H9 (cell line): ENCODE results near the gene BEND7. TPM values are rescaled to one million over a fixed set of nuclear protein-coding genes. Genes with fewer than 3 reads are reported as not detected.

ENCODE experiments used
- DNase-seq: peaks from one replicate; pipeline ENCODE4 v3.0.0-alpha.2; 2017
- H2AFZ ChIP-seq: one replicate; pipeline ENCODE4 v1.6.1; 2013; ENCODE audit warnings: mild to moderate bottlenecking, low read length, control low read depth, moderate library complexity
- H2AK5ac ChIP-seq: 2 replicates; pipeline ENCODE4 v1.6.1; 2013; ENCODE audit warnings: low read length, control low read depth, mixed read lengths; ENCODE audit not compliant: insufficient read length
- H2BK120ac ChIP-seq: one replicate; pipeline ENCODE4 v1.6.1; 2013; ENCODE audit warnings: low read depth, mild to moderate bottlenecking, low read length, control low read depth, inconsistent platforms; ENCODE audit not compliant: poor library complexity, severe bottlenecking
- H2BK12ac ChIP-seq: 2 replicates; pipeline ENCODE4 v1.6.1; 2013; ENCODE audit warnings: low read length, control low read depth, mixed read lengths, low read depth; ENCODE audit not compliant: insufficient read length
- H2BK15ac ChIP-seq: 2 replicates; pipeline ENCODE4 v1.6.1; 2013; ENCODE audit warnings: low read depth, low read length, control low read depth
- H2BK20ac ChIP-seq: one replicate; pipeline ENCODE4 v1.6.1; 2013; ENCODE audit warnings: low read depth, mild to moderate bottlenecking, low read length, control low read depth, inconsistent platforms; ENCODE audit not compliant: poor library complexity, severe bottlenecking
- H2BK5ac ChIP-seq: 2 replicates; pipeline ENCODE4 v1.6.1; 2013; ENCODE audit warnings: low read length, control low read depth, mixed read lengths; ENCODE audit not compliant: insufficient read length
- H3K14ac ChIP-seq: 2 replicates; pipeline ENCODE4 v1.6.1; 2013; ENCODE audit warnings: low read length, control low read depth; ENCODE audit not compliant: insufficient read depth
- H3K18ac ChIP-seq: 2 replicates; pipeline ENCODE4 v1.6.1; 2013; ENCODE audit warnings: low read depth, mild to moderate bottlenecking, mixed read lengths, low read length, control low read depth; ENCODE audit not compliant: insufficient read length
- H3K23ac ChIP-seq: 2 replicates; pipeline ENCODE4 v1.6.1; 2013; ENCODE audit warnings: low read length, control low read depth, mixed read lengths, low read depth; ENCODE audit not compliant: insufficient read length
- H3K23me2 ChIP-seq: 2 replicates; pipeline ENCODE4 v1.6.1; 2013; ENCODE audit warnings: low read depth, mild to moderate bottlenecking, mixed read lengths, low read length, control low read depth; ENCODE audit not compliant: insufficient read length, poor library complexity, severe bottlenecking
- H3K27ac ChIP-seq: 2 replicates; pipeline ENCODE4 v1.5.1; 2013; ENCODE audit warnings: low read length, control low read depth, mixed read lengths, low read depth; ENCODE audit not compliant: insufficient read length
- H3K27me3 ChIP-seq: 2 replicates; pipeline ENCODE4 v1.6.1; 2013; ENCODE audit warnings: low read length, control low read depth, inconsistent platforms; ENCODE audit not compliant: insufficient read depth
- H3K4ac ChIP-seq: 2 replicates; pipeline ENCODE4 v1.6.1; 2013; ENCODE audit warnings: low read depth, mild to moderate bottlenecking, control low read depth, inconsistent platforms, low read length, moderate library complexity
- H3K4me1 ChIP-seq: 2 replicates; pipeline ENCODE4 v1.6.1; 2013; ENCODE audit warnings: low read length, control low read depth, inconsistent platforms; ENCODE audit not compliant: insufficient read depth
- H3K4me2 ChIP-seq: 2 replicates; pipeline ENCODE4 v1.6.1; 2013; ENCODE audit warnings: low read length, control low read depth, mixed read lengths; ENCODE audit not compliant: insufficient read length, insufficient read depth
- H3K56ac ChIP-seq: 2 replicates; pipeline ENCODE4 v1.6.1; 2013; ENCODE audit warnings: low read depth, mild to moderate bottlenecking, mixed read lengths, low read length, control low read depth; ENCODE audit not compliant: insufficient read length
- H3K79me1 ChIP-seq: 2 replicates; pipeline ENCODE4 v1.6.1; 2013; ENCODE audit warnings: low read depth, mild to moderate bottlenecking, moderate library complexity, low read length, control low read depth, inconsistent platforms; ENCODE audit not compliant: insufficient read depth, poor library complexity, severe bottlenecking
- H3K79me2 ChIP-seq: 2 replicates; pipeline ENCODE4 v1.6.1; 2013; ENCODE audit warnings: low read length, control low read depth, inconsistent platforms; ENCODE audit not compliant: insufficient read depth
- H3K9ac ChIP-seq: 2 replicates; pipeline ENCODE4 v1.6.1; 2013; ENCODE audit warnings: low read length, control low read depth, mixed read lengths; ENCODE audit not compliant: insufficient read length; ENCODE audit errors: extremely low read depth
- H3K9me3 ChIP-seq: one replicate; pipeline ENCODE4 v1.6.1; 2013; ENCODE audit warnings: low read depth, low read length, inconsistent platforms; ENCODE audit not compliant: control insufficient read depth
- H3T11ph ChIP-seq: one replicate; pipeline ENCODE4 v1.6.1; 2013; ENCODE audit warnings: mild to moderate bottlenecking, low read length, control low read depth, inconsistent platforms
- H4K20me1 ChIP-seq: one replicate; pipeline ENCODE4 v1.6.1; 2013; ENCODE audit not compliant: control insufficient read depth, insufficient read length, insufficient read depth
- H4K5ac ChIP-seq: 2 replicates; pipeline ENCODE4 v1.6.1; 2013; ENCODE audit warnings: low read depth, mild to moderate bottlenecking, mixed read lengths, low read length, control low read depth; ENCODE audit not compliant: insufficient read length
- H4K8ac ChIP-seq: replicated peaks from 2 replicates; pipeline ENCODE4 v1.6.1; 2013; ENCODE audit warnings: low read length, control low read depth, mixed read lengths, low read depth; ENCODE audit not compliant: insufficient read length
- H4K91ac ChIP-seq: 2 replicates; pipeline ENCODE4 v1.6.1; 2013; ENCODE audit warnings: low read depth, mild to moderate bottlenecking, moderate library complexity, mixed read lengths, low read length, control low read depth; ENCODE audit not compliant: insufficient read length
- H3K27ac Mint-ChIP-seq, 3 experiments: 2 replicates in 2 of 3; 3 replicates in 1 of 3; pipeline ENCODE4 v1.8.0; 2020 to 2021; ENCODE audit warnings: mixed read lengths in 3 of 3, mild to moderate bottlenecking in 1 of 3, moderate library complexity in 1 of 3
- H3K27me3 Mint-ChIP-seq: 2 replicates; pipeline ENCODE4 v1.8.0; 2021; ENCODE audit warnings: low read depth, mild to moderate bottlenecking, moderate library complexity, mixed read lengths
- H3K36me3 Mint-ChIP-seq, 3 experiments: 2 replicates in 2 of 3; 3 replicates in 1 of 3; pipeline ENCODE4 v1.8.0; 2020 to 2021; ENCODE audit warnings: low read depth in 3 of 3, mixed read lengths in 3 of 3; ENCODE audit not compliant: insufficient read depth in 1 of 3
- H3K4me1 Mint-ChIP-seq, 2 experiments: 2 replicates each; pipeline ENCODE4 v1.8.0; 2020; ENCODE audit warnings: mixed read lengths in 2 of 2
- H3K4me3 Mint-ChIP-seq, 2 experiments: 2 replicates in 1 of 2; 3 replicates in 1 of 2; pipeline ENCODE4 v1.8.0; 2020 to 2021; ENCODE audit warnings: mild to moderate bottlenecking in 2 of 2, mixed read lengths in 2 of 2, moderate library complexity in 1 of 2
- H3K9me3 Mint-ChIP-seq, 2 experiments: 2 replicates in 1 of 2; 3 replicates in 1 of 2; pipeline ENCODE4 v1.8.0; 2020; ENCODE audit warnings: mild to moderate bottlenecking in 2 of 2, mixed read lengths in 2 of 2, moderate library complexity in 1 of 2
- WGBS: extraction: QIAGEN DNeasy Blood & Tissue Kit; methylation state at CpG from one replicate; pipeline ENCODE4 v1.1.7; 2013; ENCODE audit warnings: missing lambda C conversion rate, low lambda C conversion rate, mixed read lengths; ENCODE audit not compliant: insufficient read length; ENCODE audit errors: extremely low coverage; 5-methylcytosine and 5-hydroxymethylcytosine counted together
- total RNA-seq: library from RNA; stranded (reverse); gene quantifications from 2 replicates; pipeline ENCODE4 v1.2.1, GENCODE V29; 2021
- TF ChIP-seq, protein P1 (sequence below): fragments of 200-600 bp; sonication (generic); conservative IDR thresholded peaks from 3 replicates; pipeline ENCODE4 v1.8.0; 2021; ENCODE audit warnings: antibody characterized with exemption, mild to moderate bottlenecking

BEND7 gene
- total RNA-seq, 1 experiment from 2014 or later, result 17.7 TPM

- Histone ChIP-seq H3K27ac (no peak overlapping the region), H2AFZ (no peak overlapping the region), H3K9ac (no peak overlapping the region), H3K56ac (no peak overlapping the region), H3T11ph (no peak overlapping the region), H3K79me2 (no peaks in the 10 kb centered on the region), H3K18ac (no peak overlapping the region), H3K9me3 (peaks cover 9% of the 10 kb centered on the region), H2AK5ac (no peak overlapping the region), H3K27me3 (no peaks in the 10 kb centered on the region), H4K5ac (no peak overlapping the region), H3K14ac (no peak overlapping the region), H3K4me1 (no peaks in the 10 kb centered on the region), H3K23ac (no peak overlapping the region), H4K20me1 (no peaks in the 10 kb centered on the region), H2BK20ac (no peak overlapping the region), H4K91ac (no peak overlapping the region), H3K23me2 (no peaks in the 10 kb centered on the region), H3K79me1 (no peaks in the 10 kb centered on the region), H3K4me2 (no peak overlapping the region), H2BK5ac (no peak overlapping the region), H4K8ac (no peak overlapping the region), H2BK12ac (no peak overlapping the region), H3K4ac (no peak overlapping the region), H2BK120ac (no peak overlapping the region), H2BK15ac (no peak overlapping the region)
- Mint-ChIP-seq H3K27ac (no peak overlapping the region), H3K27me3 (peaks cover 17% of the 10 kb centered on the region; the same call in 1 of the 2 replicates), H3K4me1 (no peaks in the 10 kb centered on the region), H3K36me3 (peaks cover 3 to 10% (median 9%) of the 10 kb centered on the region in 3 experiments; a peak in 6 of 7 replicates), H3K4me3 (no peak overlapping the region), H3K9me3 (peaks cover 14 to 23% of the 10 kb centered on the region in 2 experiments; a peak in 4 of 5 replicates)
- WGBS, result no CpG with 5 or more reads among the region's 3 CpGs
- TF ChIP-seq, protein P1, sequence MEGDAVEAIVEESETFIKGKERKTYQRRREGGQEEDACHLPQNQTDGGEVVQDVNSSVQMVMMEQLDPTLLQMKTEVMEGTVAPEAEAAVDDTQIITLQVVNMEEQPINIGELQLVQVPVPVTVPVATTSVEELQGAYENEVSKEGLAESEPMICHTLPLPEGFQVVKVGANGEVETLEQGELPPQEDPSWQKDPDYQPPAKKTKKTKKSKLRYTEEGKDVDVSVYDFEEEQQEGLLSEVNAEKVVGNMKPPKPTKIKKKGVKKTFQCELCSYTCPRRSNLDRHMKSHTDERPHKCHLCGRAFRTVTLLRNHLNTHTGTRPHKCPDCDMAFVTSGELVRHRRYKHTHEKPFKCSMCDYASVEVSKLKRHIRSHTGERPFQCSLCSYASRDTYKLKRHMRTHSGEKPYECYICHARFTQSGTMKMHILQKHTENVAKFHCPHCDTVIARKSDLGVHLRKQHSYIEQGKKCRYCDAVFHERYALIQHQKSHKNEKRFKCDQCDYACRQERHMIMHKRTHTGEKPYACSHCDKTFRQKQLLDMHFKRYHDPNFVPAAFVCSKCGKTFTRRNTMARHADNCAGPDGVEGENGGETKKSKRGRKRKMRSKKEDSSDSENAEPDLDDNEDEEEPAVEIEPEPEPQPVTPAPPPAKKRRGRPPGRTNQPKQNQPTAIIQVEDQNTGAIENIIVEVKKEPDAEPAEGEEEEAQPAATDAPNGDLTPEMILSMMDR, result no peak
- DNase-seq, result no peak
Measured at GRCh38 chr10:13564576-13564975, 35.8 kb upstream of the BEND7 start.
